HG02763 (cell line): ENCODE data around the gene CD8B.
"Not testable (repeated sequence)": the region's sequence is repeated elsewhere in the genome, so short reads cannot be mapped to it uniquely, and the experiment has no call there.

Experiments used
- ATAC-seq: cut with Tn5 transposase; IDR thresholded peaks from one replicate; pipeline ENCODE4 v1.9.1; 2021; ENCODE audit warnings: mild to moderate bottlenecking, moderate library complexity; ENCODE audit not compliant: unreplicated experiment

Gene CD8B

DNA sequence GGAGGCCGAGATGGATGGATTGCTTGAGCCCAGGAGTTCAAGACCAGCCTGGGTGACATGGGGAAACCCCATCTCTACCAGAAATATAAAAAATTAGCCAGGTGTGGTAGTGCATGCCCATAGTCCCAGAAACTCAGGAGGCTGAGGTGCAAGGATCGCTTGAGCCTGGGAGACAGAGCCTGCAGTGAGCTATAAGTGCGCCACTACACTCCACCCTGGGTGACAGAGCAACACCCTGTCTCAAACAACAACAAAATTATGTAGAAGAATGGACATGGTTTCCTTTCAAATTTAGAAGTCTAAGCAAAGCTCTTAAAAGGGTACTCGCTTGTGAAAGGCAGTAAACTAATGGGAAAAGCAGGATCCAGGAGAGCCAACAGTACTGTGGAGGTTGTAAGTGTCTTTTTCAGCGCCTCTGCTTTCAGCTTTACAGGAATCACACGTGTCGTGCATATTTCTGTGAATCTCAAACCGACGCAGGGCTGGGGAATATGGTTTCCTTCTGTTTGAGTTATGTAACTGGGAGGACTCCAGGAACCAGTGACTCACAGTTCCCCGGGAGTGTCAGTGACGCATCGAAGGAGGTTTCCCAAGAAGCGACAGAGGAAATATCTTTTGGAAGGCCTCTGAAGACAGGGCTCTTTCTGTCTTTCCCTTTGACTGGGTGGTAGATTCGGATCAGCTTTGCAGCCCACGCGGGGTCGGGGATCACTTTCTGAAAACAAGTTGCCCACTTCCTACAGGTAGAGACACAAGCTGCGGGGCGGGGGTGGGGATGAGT, 24.6 kb downstream of the CD8B start:
- not testable (repeated sequence) for ATAC-seq

- not testable (repeated sequence) for ATAC-seq
These were observed 26.2 kb downstream of the CD8B start for GRCh38 chr2:86835548-86835889.

DNA sequence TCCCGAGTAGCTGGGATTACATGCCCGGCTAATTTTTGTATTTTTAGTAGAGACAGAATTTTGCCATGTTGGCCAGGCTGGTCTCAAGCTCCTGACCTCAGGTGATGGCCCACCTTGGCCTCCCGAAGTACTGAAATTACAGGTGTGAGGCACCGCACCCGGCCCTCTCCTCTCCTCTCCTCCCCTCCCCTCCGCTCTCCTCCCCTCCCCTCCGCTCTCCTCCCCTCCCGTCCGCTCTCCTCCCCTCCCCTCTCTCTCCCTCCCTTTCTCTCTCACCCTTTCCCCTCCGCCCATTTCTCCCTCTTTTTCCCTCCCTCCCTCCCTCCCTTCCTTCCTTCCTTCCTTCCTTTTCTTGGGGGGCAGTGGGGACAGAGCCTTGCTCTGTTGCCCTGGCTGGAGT, 28.4 kb downstream of the CD8B start:
- ATAC-seq: no peak

- ATAC-seq: no peak
These were observed 29.2 kb downstream of the CD8B start for GRCh38 chr2:86832334-86833096.

DNA sequence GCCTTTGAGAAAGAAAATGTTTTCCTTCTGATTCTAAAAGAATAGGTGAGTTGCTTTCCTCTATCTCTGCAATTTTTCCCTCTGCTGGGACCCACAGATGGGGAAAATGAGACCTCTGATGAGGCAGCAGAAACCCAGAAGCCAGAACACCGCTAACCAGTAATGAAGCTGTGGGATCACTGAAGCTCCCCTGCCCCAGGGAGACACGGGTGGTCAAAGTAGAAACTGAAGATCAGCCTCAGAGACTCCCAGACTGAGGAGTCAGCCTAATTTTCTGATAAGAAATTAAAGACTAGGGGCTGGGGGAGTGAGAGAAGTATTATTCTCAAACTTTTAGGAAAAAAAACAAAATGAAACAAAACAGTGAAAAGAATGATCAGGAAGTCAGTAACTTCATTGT, 30.1 kb downstream of the CD8B start:
- no peak for ATAC-seq

- no peak for ATAC-seq
These were observed 34.7 kb downstream of the CD8B start for GRCh38 chr2:86826951-86827350.

DNA sequence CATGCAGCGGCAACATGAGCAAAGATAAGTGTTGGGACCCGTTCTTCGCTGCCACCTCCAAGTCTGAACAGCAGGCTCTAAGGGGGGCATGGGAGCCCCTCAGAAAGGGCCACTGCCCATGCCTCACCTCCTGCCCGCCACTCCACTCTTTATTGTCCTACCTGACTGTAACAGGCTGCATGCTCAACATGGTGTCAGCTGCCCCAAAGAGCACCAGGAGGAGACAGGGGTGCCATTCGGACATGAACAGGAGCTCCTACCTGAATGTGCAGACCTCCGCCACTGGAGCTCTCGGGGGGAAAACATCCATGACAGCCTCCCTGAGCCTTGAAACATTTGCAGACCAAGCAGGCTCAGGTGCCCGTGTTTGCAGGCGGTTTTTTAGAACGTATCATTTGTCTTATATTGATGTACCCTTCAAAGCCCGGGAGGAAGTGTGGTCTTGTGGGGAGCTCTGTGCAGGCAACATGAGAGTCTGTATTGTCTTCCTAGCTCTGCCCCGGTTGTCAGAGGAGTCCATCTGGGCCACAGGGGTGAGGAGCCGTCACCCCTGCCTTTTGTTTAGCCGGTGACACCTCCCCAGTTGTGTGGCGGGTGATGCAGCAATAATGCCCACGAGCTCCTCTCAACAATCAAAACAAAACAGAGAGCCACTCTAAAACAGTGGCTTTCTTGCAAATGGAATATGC, 35.8 kb downstream of the CD8B start:
- no peak for ATAC-seq

GRCh38 chr2:86825036-86825692, 36.5 kb downstream of the CD8B start:
- ATAC-seq: no peak

DNA sequence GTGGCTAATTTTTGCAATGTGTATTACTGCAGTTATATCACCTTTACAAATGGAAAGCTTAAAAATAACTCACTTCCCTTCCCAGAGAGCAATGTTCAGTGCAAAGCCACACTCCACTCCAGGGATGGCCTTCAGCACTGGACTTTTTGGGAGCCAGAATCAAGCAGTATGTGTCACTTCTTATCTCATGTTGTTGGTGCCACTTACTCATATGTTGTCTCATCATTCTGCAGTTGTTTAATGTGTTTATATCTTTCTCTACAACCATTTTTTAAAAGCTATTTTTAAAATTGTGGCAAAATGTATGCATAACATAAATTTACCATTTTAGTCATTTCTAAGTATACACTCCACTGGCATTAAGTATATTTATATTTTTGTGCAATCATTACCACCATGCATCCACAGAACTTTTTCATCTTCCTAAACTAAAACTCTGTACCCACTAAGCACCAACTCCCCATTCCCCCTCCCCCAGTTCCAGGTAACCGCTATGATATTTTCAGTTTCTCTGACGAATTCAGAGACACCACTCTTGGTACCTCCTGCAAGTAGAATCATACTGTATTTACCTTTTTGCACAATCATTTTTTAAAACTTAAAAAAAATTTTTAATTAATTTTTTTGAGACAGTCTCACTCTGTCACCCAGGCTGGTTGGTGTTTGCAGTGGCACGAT, 38.9 kb downstream of the CD8B start:
- ATAC-seq: no peak

- no peak for ATAC-seq
These were observed 39.8 kb downstream of the CD8B start for GRCh38 chr2:86821842-86822241.

- no peak for ATAC-seq
These were observed 40.4 kb downstream of the CD8B start for GRCh38 chr2:86821306-86821705.

GRCh38 chr2:86818957-86819356, 42.7 kb downstream of the CD8B start:
- no peak for ATAC-seq

GRCh38 chr2:86818114-86818801, 43.4 kb downstream of the CD8B start:
- no peak for ATAC-seq

DNA sequence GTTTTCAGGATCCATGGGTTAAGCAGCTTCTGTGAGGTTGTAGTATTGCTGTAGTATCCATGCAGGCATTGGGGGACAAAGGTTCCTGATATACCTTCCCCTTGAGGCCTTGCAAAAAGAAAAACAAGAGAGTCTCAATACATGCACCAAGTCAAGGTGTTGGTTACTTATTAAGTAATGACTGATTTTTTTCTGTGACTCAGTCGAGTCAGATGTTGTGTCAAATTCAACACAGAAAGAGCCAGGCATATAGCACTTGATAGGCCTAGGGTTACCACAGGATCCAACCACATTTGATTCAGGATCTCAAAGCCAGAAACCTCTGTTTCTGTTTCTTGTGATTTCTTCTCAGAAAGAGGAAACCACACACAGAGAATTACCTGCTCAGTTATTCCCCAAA, 46.1 kb downstream of the CD8B start:
- ATAC-seq: no peak

- ATAC-seq: no peak
These were observed 52.1 kb downstream of the CD8B start for GRCh38 chr2:86809481-86810121.

DNA sequence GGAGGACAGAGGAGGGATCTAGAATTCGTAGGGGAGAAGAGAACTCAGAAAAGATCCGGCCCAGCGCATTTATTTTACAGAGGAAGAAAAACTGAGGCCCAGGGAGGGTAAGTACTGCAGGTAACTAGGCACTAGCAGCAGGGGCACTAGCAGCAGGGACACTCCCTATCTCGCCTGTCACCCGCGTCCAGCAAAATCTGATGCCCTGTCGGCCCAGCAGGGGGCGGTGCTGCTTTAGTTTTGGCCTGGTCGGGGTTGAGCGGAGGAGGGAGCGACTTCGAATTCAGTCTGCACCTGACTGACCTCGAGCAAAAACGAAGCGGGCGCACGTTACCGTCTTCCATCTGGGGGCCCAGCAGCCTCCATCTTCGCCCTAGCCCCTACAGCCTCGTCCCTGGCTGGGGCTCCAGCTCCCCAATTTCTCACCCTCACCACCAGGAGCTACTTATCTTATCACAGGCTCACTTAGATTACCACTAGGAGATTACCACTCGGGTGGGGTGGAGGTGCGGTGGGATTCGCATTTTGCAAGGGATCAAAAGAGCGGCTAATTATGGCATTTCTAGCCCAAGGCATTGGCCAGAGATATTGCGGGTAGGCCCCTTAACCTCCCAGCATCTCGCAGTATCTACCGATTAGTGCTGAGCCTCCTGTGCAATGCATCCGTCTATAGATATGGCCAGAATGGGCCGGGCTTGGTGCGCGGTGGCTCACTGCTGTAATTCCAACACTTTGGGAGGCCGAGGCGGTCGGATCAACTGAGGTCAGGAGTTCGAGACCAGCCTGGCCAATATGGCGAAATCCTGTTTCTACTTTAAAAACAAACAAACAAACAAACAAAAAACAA, 53.1 kb downstream of the CD8B start:
- peak; percentile 80 for ATAC-seq

DNA sequence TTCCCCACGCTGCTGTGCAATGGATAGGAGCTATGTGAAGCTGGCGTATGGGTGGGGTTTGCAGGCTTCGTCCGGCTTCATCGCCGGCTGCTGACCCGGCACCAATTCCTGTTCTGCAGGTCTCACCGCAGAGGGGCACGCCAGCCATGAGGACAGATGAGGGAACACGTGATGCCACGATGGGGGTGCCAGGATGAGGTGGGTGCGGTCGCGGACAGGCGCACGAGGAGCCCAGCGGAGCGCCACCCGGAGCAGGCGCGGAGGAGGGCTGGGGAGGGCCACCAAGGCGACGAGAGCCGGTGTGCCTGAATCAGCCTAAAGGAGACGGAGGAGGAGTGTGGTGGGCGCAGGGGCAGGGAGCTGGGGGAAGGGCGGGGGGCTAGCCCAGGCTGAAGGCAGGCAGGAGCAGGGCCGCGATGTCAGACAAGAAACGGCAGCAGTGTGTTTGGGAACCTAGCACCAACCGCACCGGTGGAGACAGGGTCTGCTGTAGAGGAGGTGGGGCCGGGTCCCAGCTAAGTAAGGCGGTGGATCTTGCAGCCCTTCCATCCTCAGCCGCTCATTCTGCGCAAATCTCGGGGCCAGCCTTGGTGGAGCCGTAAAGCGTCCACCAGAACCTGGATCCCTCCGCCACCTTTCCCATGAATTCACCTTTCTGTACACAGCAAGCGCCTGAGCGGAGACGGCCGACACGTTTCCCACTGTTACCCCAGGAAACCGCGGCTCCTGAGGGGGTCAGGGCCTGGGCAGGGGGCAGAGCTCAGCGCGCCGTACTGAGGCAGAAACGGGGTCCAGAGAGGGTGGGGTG, 54.0 kb downstream of the CD8B start:
- no peak for ATAC-seq

GRCh38 chr2:86807133-86807467, 54.6 kb downstream of the CD8B start:
- no peak for ATAC-seq
